SK-N-SH (cell line): ENCODE data around the gene ZNF597. TPM values are rescaled to one million over a fixed set of nuclear protein-coding genes. Genes with fewer than 3 reads are reported as not detected.

Experiments
- CTCF ChIA-PET: fragments of 300-600, 350-600 bp; formaldehyde crosslinking; extraction: SDS; loops from one replicate; lab custom pipeline; 2021; lab: Yijun Ruan, JAX
- POLR2A ChIA-PET: fragments of 350-600 bp; sonication (Branson Sonifier 250); formaldehyde crosslinking; extraction: SDS; loops from one replicate; lab custom pipeline; 2020; ENCODE audit warnings: antibody characterized with exemption, inconsistent platforms; lab: Yijun Ruan, JAX
- DNase-seq: peaks from one replicate; pipeline ENCODE4 v3.0.0; 2012
- H2AFZ ChIP-seq: fragments of 200-600 bp; sonication (generic); 2 replicates; pipeline ENCODE4 v1.8.1; 2016; ENCODE audit warnings: antibody characterized with exemption, mild to moderate bottlenecking, low read depth
- H3F3A ChIP-seq: fragments of 200-600 bp; sonication (generic); replicated peaks from 2 replicates; pipeline ENCODE3; 2016; ENCODE audit warnings: antibody characterized with exemption, mild to moderate bottlenecking; ENCODE audit not compliant: insufficient read depth
- H3K27ac ChIP-seq, 2 experiments: fragments of 200-500 bp in 1 of 2; fragments of 200-600 bp in 1 of 2; sonication (Bioruptor generic) in 1 of 2; sonication (generic), shearing (Covaris generic) in 1 of 2; 2 replicates each; pipeline versions ENCODE4 v1.5.1 to v1.6.1; 2014 to 2016; ENCODE audit warnings: low read depth in 2 of 2, inconsistent platforms in 1 of 2, low read length in 1 of 2, mild to moderate bottlenecking in 1 of 2, mixed read lengths in 1 of 2
- H3K27me3 ChIP-seq: fragments of 200-600 bp; sonication (generic), shearing (Covaris generic); 2 replicates; pipeline ENCODE4 v1.6.1; 2016; ENCODE audit warnings: mixed run types; ENCODE audit not compliant: insufficient read depth
- H3K36me3 ChIP-seq, 2 experiments: fragments of 200-500 bp in 1 of 2; fragments of 200-600 bp in 1 of 2; sonication (Bioruptor generic) in 1 of 2; sonication (generic) in 1 of 2; replicated peaks in 1 of 2; 2 replicates each; pipeline versions ENCODE3 to v1.5.1; 2014 to 2016; ENCODE audit warnings: low read length in 1 of 2, mild to moderate bottlenecking in 1 of 2; ENCODE audit not compliant: insufficient read depth in 2 of 2, control insufficient read depth in 1 of 2
- H3K4me1 ChIP-seq, 2 experiments: fragments of 200-500 bp in 1 of 2; fragments of 200-600 bp in 1 of 2; sonication (Bioruptor generic) in 1 of 2; sonication (generic), shearing (Covaris generic) in 1 of 2; 2 replicates each; pipeline versions ENCODE4 v1.5.1 to v1.6.1; 2014 to 2016; ENCODE audit warnings: low read depth in 1 of 2, low read length in 1 of 2, mixed run types in 1 of 2; ENCODE audit not compliant: insufficient read depth in 2 of 2, control insufficient read depth in 1 of 2
- H3K4me2 ChIP-seq: fragments of 200-600 bp; sonication (generic), shearing (Covaris generic); 2 replicates; pipeline ENCODE4 v1.6.1; 2017; ENCODE audit warnings: mixed run types
- H3K4me3 ChIP-seq, 2 experiments: fragments of 200-500 bp in 1 of 2; fragments of 200-600 bp in 1 of 2; sonication (Bioruptor generic) in 1 of 2; sonication (generic), shearing (Covaris generic) in 1 of 2; 2 replicates each; pipeline versions ENCODE4 v1.5.1 to v1.8.1; 2014 to 2016; ENCODE audit warnings: low read depth in 2 of 2, inconsistent platforms in 1 of 2, low read length in 1 of 2, mild to moderate bottlenecking in 1 of 2, mixed read lengths in 1 of 2, moderate library complexity in 1 of 2
- H3K79me2 ChIP-seq: fragments of 200-600 bp; sonication (generic); 2 replicates; pipeline ENCODE4 v1.8.1; 2017; ENCODE audit warnings: mild to moderate bottlenecking; ENCODE audit not compliant: insufficient read depth
- H3K9ac ChIP-seq: fragments of 200-600 bp; sonication (generic); 2 replicates; pipeline ENCODE4 v1.6.1; 2017; ENCODE audit warnings: mixed run types
- H3K9me2 ChIP-seq: fragments of 200-600 bp; sonication (generic); 2 replicates; pipeline ENCODE4 v1.6.1; 2017; ENCODE audit warnings: mixed run types
- H3K9me3 ChIP-seq: fragments of 200-600 bp; sonication (generic); 2 replicates; pipeline ENCODE4 v1.6.1; 2017; ENCODE audit warnings: mixed run types, mild to moderate bottlenecking, moderate library complexity
- H4K20me1 ChIP-seq: fragments of 200-600 bp; sonication (generic); 2 replicates; pipeline ENCODE4 v1.6.1; 2017; ENCODE audit warnings: mild to moderate bottlenecking, mixed run types; ENCODE audit not compliant: insufficient read depth
- EZH2phosphoT487 ChIP-seq: fragments of 200-600 bp; sonication (generic); IDR thresholded peaks from 2 replicates; pipeline ENCODE4 v1.6.1; 2017; ENCODE audit warnings: low read depth, mixed run types, mild to moderate bottlenecking, antibody characterized with exemption, moderate library complexity, borderline replicate concordance
- FOSL2 ChIP-seq: IDR thresholded peaks from 2 replicates; pipeline ENCODE4 v1.4.0; 2012; ENCODE audit warnings: low read depth, mild to moderate bottlenecking, moderate library complexity, borderline replicate concordance
- FOXJ3 ChIP-seq: sonication (generic); formaldehyde crosslinking; IDR thresholded peaks from 2 replicates; pipeline ENCODE4 v1.5.1; 2020; ENCODE audit warnings: mild to moderate bottlenecking, missing genetic modification reagents
- IRF3 ChIP-seq: fragments of 150-350 bp; IDR thresholded peaks from 2 replicates; pipeline ENCODE4 v1.6.1; 2016; ENCODE audit warnings: mild to moderate bottlenecking, low read depth, low read length
- POLR2AphosphoS5 ChIP-seq: IDR thresholded peaks from 2 replicates; pipeline ENCODE4 v1.6.1; 2012; ENCODE audit warnings: low read depth, low read length
- RAD21 ChIP-seq: IDR thresholded peaks from 2 replicates; pipeline ENCODE4 v1.6.1; 2012; ENCODE audit warnings: mild to moderate bottlenecking, low read length
- REST ChIP-seq: IDR thresholded peaks from 2 replicates; pipeline ENCODE4 v1.6.1; 2012; ENCODE audit warnings: mild to moderate bottlenecking, low read depth, low read length, moderate library complexity
- RFX5 ChIP-seq: IDR thresholded peaks from 2 replicates; pipeline ENCODE4 v1.6.1; 2012; ENCODE audit warnings: mild to moderate bottlenecking, improper control_type of control experiment, low read length
- SMC3 ChIP-seq: IDR thresholded peaks from 2 replicates; pipeline ENCODE4 v1.6.1; 2012; ENCODE audit warnings: low read depth, low read length, improper control_type of control experiment
- TEAD4 ChIP-seq: IDR thresholded peaks from 2 replicates; pipeline ENCODE4 v1.4.0; 2012; ENCODE audit warnings: mild to moderate bottlenecking, borderline replicate concordance; ENCODE audit not compliant: insufficient read depth
- USF1 ChIP-seq: IDR thresholded peaks from 2 replicates; pipeline ENCODE4 v1.4.0; 2012; ENCODE audit warnings: low read depth, borderline replicate concordance
- USF2 ChIP-seq: fragments of 150-350 bp; IDR thresholded peaks from 2 replicates; pipeline ENCODE4 v1.6.1; 2017; ENCODE audit warnings: antibody characterized with exemption, low read length, low read depth, borderline replicate concordance
- WGBS: methylation state at CpG from one replicate; pipeline ENCODE4 v1.1.6; 2017; ENCODE audit warnings: low lambda C conversion rate; 5-methylcytosine and 5-hydroxymethylcytosine counted together
- polyA plus RNA-seq, 3 experiments: library from polyadenylated mRNA; depleted of rRNA; stranded (reverse); fragments of >200 nt; gene quantifications; 2 replicates each; pipeline ENCODE4 v1.2.3, GENCODE V29; 2012

The ZNF597 gene
- polyA plus RNA-seq, 1 of the 3 experiments (the other 2 are of a cell fraction): 1.1 TPM

GRCh38 chr16:3465301-3465700, 22.0 kb upstream of the ZNF597 start:
- Histone ChIP-seq H3K4me1 (peaks cover 3 to 11% of the 10 kb centered on the region in 2 experiments; a peak in 2 of 4 replicates), H3K27me3 (no peaks in the 10 kb centered on the region), H3K9ac (no peak overlapping the region), H3K27ac (no peak overlapping the region), H3K79me2 (peaks cover 100% of the 10 kb centered on the region), H3K4me2 (no peak overlapping the region), H3K9me3 (no peaks in the 10 kb centered on the region), H3K9me2 (no peaks in the 10 kb centered on the region), H3K36me3 (peaks cover 9 to 10% of the 10 kb centered on the region in 2 experiments), H2AFZ (no peak overlapping the region), H3K4me3 (no peak overlapping the region), H3F3A (no peaks in the 10 kb centered on the region), H4K20me1 (peaks cover 99% of the 10 kb centered on the region)
- no peak for DNase-seq
- TF ChIP-seq TEAD4 (no peak), POLR2AphosphoS5 (no peak), RFX5 (no peak), USF2 (no peak), RAD21 (no peak)
- POLR2A ChIA-PET: no interaction called here
- CTCF ChIA-PET: no interaction called here
- 92% methylated on average over 11 of the region's 12 CpGs for WGBS

GRCh38 chr16:3461151-3461550, 17.8 kb upstream of the ZNF597 start:
- no peak overlapping the region for H3K4me2 ChIP-seq
- peaks cover 19 to 20% of the 10 kb centered on the region in 2 experiments; a peak in 3 of 4 replicates for H3K4me1 ChIP-seq
- no peak overlapping the region for H2AFZ ChIP-seq
- DNase-seq: no peak
- POLR2A ChIA-PET: no interaction called here
- no peak overlapping the region for H3K27ac ChIP-seq
- H3K9me3 ChIP-seq: no peaks in the 10 kb centered on the region
- no peaks in the 10 kb centered on the region for H3F3A ChIP-seq
- H3K9me2 ChIP-seq: no peaks in the 10 kb centered on the region
- no peaks in the 10 kb centered on the region for H3K27me3 ChIP-seq
- peaks cover 5 to 6% of the 10 kb centered on the region in 2 experiments for H3K36me3 ChIP-seq
- peaks cover 69% of the 10 kb centered on the region for H4K20me1 ChIP-seq
- CTCF ChIA-PET: interaction anchor here (1.0 kb wide), 1 partner anchor 40 kb away, joined by 3 read pairs; no protein-coding TSS in a partner anchor
- no peak overlapping the region for H3K9ac ChIP-seq
- H3K4me3 ChIP-seq: no peak overlapping the region
- 78% methylated on average over 7 of the region's 8 CpGs for WGBS
- H3K79me2 ChIP-seq: peaks cover 80% of the 10 kb centered on the region
- no peak for TF ChIP-seq REST
- TF ChIP-seq SMC3: no peak
- TF ChIP-seq USF1: no peak
- TF ChIP-seq FOSL2: no peak
- no peak for TF ChIP-seq IRF3
- no peak for TF ChIP-seq FOXJ3 (CRISPR knock-in tag)
- TF ChIP-seq EZH2phosphoT487: no peak
